GM10266 (cell line): ENCODE measurements around the gene PRUNE2.

ENCODE experiments used
- DNase-seq: peaks from one replicate; pipeline ENCODE4 v3.0.0; 2012; ENCODE audit errors: extremely low spot score
- CTCF ChIP-seq: IDR thresholded peaks from 2 replicates; pipeline ENCODE4 v1.5.1; 2012; ENCODE audit warnings: mild to moderate bottlenecking, low read depth; ENCODE audit not compliant: control insufficient read depth, insufficient read depth; ENCODE audit errors: missing control alignments

Gene PRUNE2

GRCh38 chr9:76615177-76615603 lies 290.7 kb downstream of the PRUNE2 start:
- no peak for DNase-seq

GRCh38 chr9:76613974-76614373 lies 291.9 kb downstream of the PRUNE2 start:
- no peak for TF ChIP-seq CTCF
- DNase-seq, result no peak

More at GRCh38 chr9:76615177-76615603, 290.7 kb downstream of the PRUNE2 start:
- TF ChIP-seq CTCF, result no peak

GRCh38 chr9:76613150-76613781 lies 292.6 kb downstream of the PRUNE2 start:
- DNase-seq, result no peak
- no peak for TF ChIP-seq CTCF

GRCh38 chr9:76610011-76610352 lies 295.9 kb downstream of the PRUNE2 start:
- TF ChIP-seq CTCF, result no peak
- no peak for DNase-seq

- TF ChIP-seq CTCF, result no peak
- DNase-seq, result no peak
Measured at GRCh38 chr9:76609285-76610010, 296.5 kb downstream of the PRUNE2 start.

- no peak for TF ChIP-seq CTCF
Measured at GRCh38 chr9:76608575-76609273, 297.2 kb downstream of the PRUNE2 start.

GRCh38 chr9:76607730-76608436 lies 298.0 kb downstream of the PRUNE2 start:
- no peak for DNase-seq
- no peak for TF ChIP-seq CTCF

More at GRCh38 chr9:76608575-76609273, 297.2 kb downstream of the PRUNE2 start:
- no peak for DNase-seq
